ENCODE results near the gene SLC4A8.

Gene SLC4A8

GRCh38 chr12:51393676-51394545 lies 30.7 kb upstream of the SLC4A8 start:
- DNase-seq: no peak

- DNase-seq: no peak
Observed at GRCh38 chr12:51395283-51396230, 29.1 kb upstream of the SLC4A8 start.

- no peak for DNase-seq
Observed at GRCh38 chr12:51397670-51398069, 27.0 kb upstream of the SLC4A8 start.

GRCh38 chr12:51399891-51400290 lies 24.7 kb upstream of the SLC4A8 start:
- no peak for DNase-seq

GRCh38 chr12:51401020-51401419 lies 23.6 kb upstream of the SLC4A8 start:
- no peak for DNase-seq

- no peak for DNase-seq
Observed at GRCh38 chr12:51401486-51401885, 23.1 kb upstream of the SLC4A8 start.

GRCh38 chr12:51401900-51402299 lies 22.7 kb upstream of the SLC4A8 start:
- no peak for DNase-seq

- DNase-seq: no peak
Observed at GRCh38 chr12:51403159-51403558, 21.5 kb upstream of the SLC4A8 start.

- DNase-seq: peak in 9 of 51 donors; percentile 14 to 40 (median 25)
Observed at GRCh38 chr12:51403681-51404136, 20.9 kb upstream of the SLC4A8 start.

GRCh38 chr12:51404627-51405026 lies 20.0 kb upstream of the SLC4A8 start:
- no peak for DNase-seq

GRCh38 chr12:51405801-51406207 lies 18.8 kb upstream of the SLC4A8 start:
- no peak for DNase-seq

GRCh38 chr12:51406290-51406689 lies 18.3 kb upstream of the SLC4A8 start:
- no peak for DNase-seq

GRCh38 chr12:51406859-51407258 lies 17.8 kb upstream of the SLC4A8 start:
- DNase-seq: no peak

- no peak for DNase-seq
Observed at GRCh38 chr12:51407604-51408003, 17.0 kb upstream of the SLC4A8 start.

- no peak for DNase-seq
Observed at GRCh38 chr12:51409846-51410245, 14.8 kb upstream of the SLC4A8 start.

- DNase-seq: no peak
Observed at GRCh38 chr12:51413149-51413548, 11.5 kb upstream of the SLC4A8 start.

- DNase-seq: no peak
Observed at GRCh38 chr12:51413791-51414190, 10.8 kb upstream of the SLC4A8 start.

- no peak for DNase-seq
Observed at GRCh38 chr12:51415931-51416330, 8.7 kb upstream of the SLC4A8 start.

GRCh38 chr12:51417826-51418225 lies 6.8 kb upstream of the SLC4A8 start:
- DNase-seq: no peak

- peak in 4 of 51 donors; percentile 13 to 32 (median 18) for DNase-seq
Observed at GRCh38 chr12:51419425-51420193, 5.0 kb upstream of the SLC4A8 start.

- DNase-seq: peak in 36 of 51 donors; percentile 9 to 77 (median 32)
Observed at GRCh38 chr12:51421266-51421884, 3.3 kb upstream of the SLC4A8 start.
